Astrocyte (in vitro differentiated cells and primary cell): ENCODE results near the gene SLFN14. TPM values are rescaled to one million over a fixed set of nuclear protein-coding genes. Genes with fewer than 3 reads are reported as not detected.

ENCODE experiments used
- DNase-seq: peaks from one replicate; pipeline ENCODE4 v3.0.0-alpha.2; 2010; ENCODE audit warnings: low read depth
- FAIRE-seq: peaks from 2 replicates; lab custom pipeline; 2011; peaks lifted over from hg19 to GRCh38; lab: Jason Lieb, UNC
- H2AFZ ChIP-seq: 2 replicates; pipeline ENCODE4 v1.6.0; 2012; ENCODE audit warnings: low read depth, low read length, inconsistent platforms
- H3K27ac ChIP-seq: 2 replicates; pipeline ENCODE4 v1.5.1; 2011; ENCODE audit warnings: low read depth, low read length, inconsistent platforms
- H3K27me3 ChIP-seq: 2 replicates; pipeline ENCODE4 v1.6.0; 2011; ENCODE audit warnings: low read length, inconsistent platforms; ENCODE audit not compliant: insufficient read depth
- H3K36me3 ChIP-seq: 2 replicates; pipeline ENCODE4 v1.5.1; 2011; ENCODE audit warnings: low read length, inconsistent platforms; ENCODE audit not compliant: insufficient read depth
- H3K4me1 ChIP-seq: 2 replicates; pipeline ENCODE4 v1.5.1; 2011; ENCODE audit warnings: low read length, inconsistent platforms; ENCODE audit not compliant: insufficient read depth
- H3K4me2 ChIP-seq: 2 replicates; pipeline ENCODE4 v1.6.0; 2012; ENCODE audit warnings: low read length, inconsistent platforms
- H3K4me3 ChIP-seq: 2 replicates; pipeline ENCODE4 v1.5.1; 2011; ENCODE audit warnings: low read depth, mild to moderate bottlenecking, low read length, inconsistent platforms; ENCODE audit not compliant: insufficient read depth
- H3K79me2 ChIP-seq: 2 replicates; pipeline ENCODE4 v1.6.0; 2012; ENCODE audit warnings: mild to moderate bottlenecking, low read length, inconsistent platforms; ENCODE audit not compliant: insufficient read depth
- H3K9ac ChIP-seq: 2 replicates; pipeline ENCODE4 v1.6.0; 2012; ENCODE audit warnings: mild to moderate bottlenecking, low read length, inconsistent platforms
- H3K9me3 ChIP-seq: 2 replicates; pipeline ENCODE4 v1.5.1; 2012; ENCODE audit warnings: low read depth, mild to moderate bottlenecking, low read length, inconsistent platforms; ENCODE audit not compliant: insufficient read depth
- H4K20me1 ChIP-seq: 2 replicates; pipeline ENCODE4 v1.6.0; 2012; ENCODE audit warnings: low read length, inconsistent platforms; ENCODE audit not compliant: insufficient read depth
- H3K27ac Mint-ChIP-seq: one replicate; pipeline ENCODE4 v1.8.0; 2021; ENCODE audit warnings: mild to moderate bottlenecking, mixed read lengths; ENCODE audit not compliant: unreplicated experiment
- H3K27me3 Mint-ChIP-seq: one replicate; pipeline ENCODE4 v1.8.0; 2021; ENCODE audit warnings: low read depth, mixed read lengths; ENCODE audit not compliant: unreplicated experiment
- H3K36me3 Mint-ChIP-seq: one replicate; pipeline ENCODE4 v1.8.0; 2021; ENCODE audit warnings: low read depth, mixed read lengths; ENCODE audit not compliant: unreplicated experiment
- H3K4me1 Mint-ChIP-seq: one replicate; pipeline ENCODE4 v1.8.0; 2021; ENCODE audit warnings: low read depth, mixed read lengths; ENCODE audit not compliant: unreplicated experiment
- H3K4me3 Mint-ChIP-seq: one replicate; pipeline ENCODE4 v1.8.0; 2021; ENCODE audit warnings: mild to moderate bottlenecking, moderate library complexity, mixed read lengths; ENCODE audit not compliant: unreplicated experiment
- H3K9me3 Mint-ChIP-seq: one replicate; pipeline ENCODE4 v1.8.0; 2021; ENCODE audit warnings: mild to moderate bottlenecking, mixed read lengths; ENCODE audit not compliant: unreplicated experiment
- CTCF ChIP-seq: IDR thresholded peaks from 2 replicates; pipeline ENCODE4 v1.5.1; 2011; ENCODE audit warnings: low read depth, mild to moderate bottlenecking, inconsistent platforms, low read length, moderate library complexity; ENCODE audit not compliant: insufficient read depth
- EZH2 ChIP-seq: IDR thresholded peaks from 2 replicates; pipeline ENCODE4 v1.6.1; 2012; ENCODE audit warnings: mild to moderate bottlenecking, low read length, inconsistent platforms; ENCODE audit not compliant: insufficient read depth
- total RNA-seq: library from RNA; stranded (reverse); gene quantifications from 2 replicates; pipeline ENCODE4 v1.2.1, GENCODE V29; 2021

The SLFN14 gene
- total RNA-seq, 1 donor from 2014 or later, result not detected

- Mint-ChIP-seq H3K4me1 (no peaks in the 10 kb centered on the region), H3K27me3 (peaks cover 32% of the 10 kb centered on the region)
Measured at GRCh38 chr17:35515027-35515426, 45.6 kb downstream of the SLFN14 start.

GRCh38 chr17:35514564-35514963 is 46.1 kb downstream of the SLFN14 start:
- no peak for DNase-seq
- H3K27me3 ChIP-seq, result peaks cover 19% of the 10 kb centered on the region
- no peak overlapping the region for H3K27ac Mint-ChIP-seq
- no peaks in the 10 kb centered on the region for H3K4me1 Mint-ChIP-seq
- H3K27ac ChIP-seq, result no peak overlapping the region
- peaks cover 34% of the 10 kb centered on the region for H3K27me3 Mint-ChIP-seq
- TF ChIP-seq EZH2, result no peak
- TF ChIP-seq CTCF, result no peak
- no peak overlapping the region for H3K4me2 ChIP-seq
- FAIRE-seq, result no peak
- H3K9ac ChIP-seq, result no peak overlapping the region
- H3K79me2 ChIP-seq, result no peaks in the 10 kb centered on the region
- H2AFZ ChIP-seq, result no peak overlapping the region
- H4K20me1 ChIP-seq, result no peaks in the 10 kb centered on the region
- no peaks in the 10 kb centered on the region for H3K9me3 ChIP-seq
- no peaks in the 10 kb centered on the region for H3K36me3 Mint-ChIP-seq
- no peak overlapping the region for H3K4me3 Mint-ChIP-seq
- H3K4me3 ChIP-seq, result no peak overlapping the region
- H3K36me3 ChIP-seq, result no peaks in the 10 kb centered on the region
- H3K4me1 ChIP-seq, result no peaks in the 10 kb centered on the region
- peaks cover 2% of the 10 kb centered on the region for H3K9me3 Mint-ChIP-seq

More at GRCh38 chr17:35515027-35515426, 45.6 kb downstream of the SLFN14 start:
- H3K4me2 ChIP-seq, result no peak overlapping the region
- H3K36me3 ChIP-seq, result no peaks in the 10 kb centered on the region
- no peak overlapping the region for H3K9ac ChIP-seq
- no peaks in the 10 kb centered on the region for H4K20me1 ChIP-seq
- H3K4me1 ChIP-seq, result no peaks in the 10 kb centered on the region
- Mint-ChIP-seq H3K27ac (no peak overlapping the region), H3K9me3 (peaks cover 2% of the 10 kb centered on the region), H3K4me3 (no peak overlapping the region), H3K36me3 (no peaks in the 10 kb centered on the region)
- DNase-seq, result no peak
- H3K27ac ChIP-seq, result no peak overlapping the region
- no peak for TF ChIP-seq CTCF
- TF ChIP-seq EZH2, result no peak
- H3K27me3 ChIP-seq, result peaks cover 19% of the 10 kb centered on the region
- FAIRE-seq, result no peak
- no peaks in the 10 kb centered on the region for H3K9me3 ChIP-seq
- no peaks in the 10 kb centered on the region for H3K79me2 ChIP-seq
- H2AFZ ChIP-seq, result no peak overlapping the region
- H3K4me3 ChIP-seq, result no peak overlapping the region

Other genes starting within 250 kb of the SLFN14 start
- gene SLFN11, start 187.2 kb downstream of the SLFN14 start, total RNA-seq, result 0.25 and 0.75 TPM in 2 replicates
- gene SLFN12, start 128.3 kb downstream of the SLFN14 start, total RNA-seq, result 39.3 and 52.5 TPM in 2 replicates
- 1.5 and 2.7 TPM in 2 replicates for gene SLFN13, start 112.1 kb downstream of the SLFN14 start, total RNA-seq
- 0.14 TPM in 1 of 2 replicates, not detected in the other for gene SLFN12L, start 23.1 kb downstream of the SLFN14 start, total RNA-seq
- gene PEX12, start 17.8 kb upstream of the SLFN14 start, total RNA-seq, result 3.9 and 5.6 TPM in 2 replicates
- gene AP2B1, start 26.5 kb upstream of the SLFN14 start, total RNA-seq, result 288 and 313 TPM in 2 replicates
- 19.1 and 21.7 TPM in 2 replicates for gene RASL10B, start 170.8 kb upstream of the SLFN14 start, total RNA-seq
- gene GAS2L2, start 192.4 kb upstream of the SLFN14 start, total RNA-seq, result 0.07 TPM in 1 of 2 replicates, not detected in the other
- not detected in 2 replicates for gene C17orf50, start 200.1 kb upstream of the SLFN14 start, total RNA-seq
- 1.2 and 2.6 TPM in 2 replicates for gene MMP28, start 234.8 kb upstream of the SLFN14 start, total RNA-seq
- 153 and 156 TPM in 2 replicates for gene TAF15, start 248.7 kb upstream of the SLFN14 start, total RNA-seq